DOHH2 (cell line): ENCODE measurements around the gene WWC1.

Experiments
- H3F3A ChIP-seq: fragments of 200-600 bp; sonication (generic), shearing (Covaris generic); 2 replicates; pipeline ENCODE4 v1.6.0; 2016; ENCODE audit warnings: antibody characterized with exemption, mild to moderate bottlenecking; ENCODE audit not compliant: control insufficient read depth, insufficient read depth
- H3K27ac ChIP-seq: fragments of 200-600 bp; sonication (generic); 2 replicates; pipeline ENCODE4 v1.5.1; 2014; ENCODE audit warnings: low read depth, mild to moderate bottlenecking, low read length, moderate library complexity
- H3K27me3 ChIP-seq: fragments of 200-600 bp; sonication (generic); 2 replicates; pipeline ENCODE4 v1.6.1; 2014; ENCODE audit warnings: mild to moderate bottlenecking, low read length, mixed read lengths; ENCODE audit not compliant: control insufficient read depth
- H3K36me3 ChIP-seq: fragments of 200-600 bp; sonication (generic); 2 replicates; pipeline ENCODE4 v1.6.1; 2014; ENCODE audit warnings: mild to moderate bottlenecking, low read length, moderate library complexity, mixed read lengths; ENCODE audit not compliant: control insufficient read depth
- H3K4me1 ChIP-seq: fragments of 200-600 bp; sonication (generic); 2 replicates; pipeline ENCODE4 v1.6.1; 2014; ENCODE audit warnings: mild to moderate bottlenecking, low read length, mixed read lengths; ENCODE audit not compliant: control insufficient read depth
- H3K4me2 ChIP-seq: fragments of 200-600 bp; sonication (generic); 2 replicates; pipeline ENCODE4 v1.6.0; 2014; ENCODE audit warnings: mild to moderate bottlenecking, low read length, moderate library complexity
- H3K4me3 ChIP-seq: fragments of 200-600 bp; sonication (generic); 2 replicates; pipeline ENCODE4 v1.5.1; 2014; ENCODE audit warnings: mild to moderate bottlenecking, low read length, mixed read lengths
- H3K79me2 ChIP-seq: fragments of 200-600 bp; sonication (generic); 2 replicates; pipeline ENCODE4 v1.6.1; 2014; ENCODE audit warnings: mild to moderate bottlenecking, low read length, mixed read lengths; ENCODE audit not compliant: control insufficient read depth
- H3K9me2 ChIP-seq: fragments of 200-600 bp; sonication (generic); replicated peaks from 2 replicates; pipeline ENCODE4 v1.6.1; 2014; ENCODE audit warnings: mild to moderate bottlenecking, low read length, mixed read lengths; ENCODE audit not compliant: control insufficient read depth
- H3K9me3 ChIP-seq: fragments of 200-600 bp; sonication (generic); 2 replicates; pipeline ENCODE4 v1.6.1; 2014; ENCODE audit warnings: antibody characterized with exemption, low read length, mixed read lengths; ENCODE audit not compliant: control insufficient read depth, insufficient read depth
- H4K20me1 ChIP-seq: fragments of 200-600 bp; sonication (generic); 2 replicates; pipeline ENCODE4 v1.6.0; 2014; ENCODE audit warnings: low read depth, mild to moderate bottlenecking, antibody characterized with exemption, low read length, moderate library complexity; ENCODE audit not compliant: control insufficient read depth, insufficient read depth
- EZH2phosphoT487 ChIP-seq: fragments of 200-600 bp; sonication (generic); IDR thresholded peaks from 2 replicates; pipeline ENCODE4 v1.6.1; 2017; ENCODE audit warnings: borderline replicate concordance, mild to moderate bottlenecking, antibody characterized with exemption, low read length, moderate library complexity, mixed read lengths
- TF ChIP-seq, protein P1 (sequence below): fragments of 200-600 bp; sonication (generic); IDR thresholded peaks from one replicate; pipeline ENCODE4 v1.5.1; 2014; ENCODE audit warnings: antibody characterized with exemption, mild to moderate bottlenecking, low read depth, low read length; ENCODE audit not compliant: poor library complexity, severe bottlenecking

WWC1 gene

DNA sequence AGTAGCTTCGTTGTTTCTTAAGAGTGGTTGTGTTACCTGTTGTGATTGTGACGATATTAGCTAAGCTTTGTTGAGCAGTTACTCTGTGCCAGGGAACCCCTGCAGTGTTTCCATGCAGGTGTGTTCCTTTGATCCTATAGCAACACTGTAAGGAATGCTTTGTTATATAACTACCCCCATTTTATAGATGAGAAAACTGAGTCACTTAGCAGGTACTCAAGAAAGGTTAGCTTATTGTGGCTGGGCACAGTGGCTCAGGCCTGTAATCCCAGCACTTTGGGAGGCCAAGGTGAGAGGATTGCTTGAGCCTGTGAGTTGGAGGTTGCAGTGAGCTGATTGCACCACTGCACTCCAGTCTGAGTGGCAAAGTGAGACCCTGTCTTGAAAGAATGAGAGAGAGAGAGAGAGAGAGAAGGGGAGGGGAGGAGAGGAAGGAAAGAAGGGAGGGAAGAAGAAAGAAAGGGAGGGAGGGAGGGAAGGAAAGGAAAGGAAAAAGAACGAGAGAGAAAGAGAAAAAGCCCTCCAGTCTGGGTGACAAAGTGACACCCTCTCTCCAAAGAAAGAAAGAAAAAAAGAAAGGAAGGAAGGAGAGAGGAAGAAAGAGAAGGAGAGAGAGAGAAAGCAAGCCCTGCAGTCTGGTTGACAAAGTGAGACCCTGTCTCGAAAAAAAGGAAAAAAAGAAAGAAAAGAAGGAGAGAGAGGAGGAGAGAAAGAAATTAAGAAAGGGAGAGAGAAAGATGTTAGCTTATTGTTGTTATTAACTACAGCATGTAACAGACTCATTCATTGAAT lies 109.2 kb downstream of the WWC1 start:
- H3K9me3 ChIP-seq, result no peaks in the 10 kb centered on the region
- no peaks in the 10 kb centered on the region for H3K9me2 ChIP-seq
- H3K4me2 ChIP-seq, result no peak overlapping the region
- TF ChIP-seq EZH2phosphoT487, result no peak
- TF ChIP-seq, protein P1, sequence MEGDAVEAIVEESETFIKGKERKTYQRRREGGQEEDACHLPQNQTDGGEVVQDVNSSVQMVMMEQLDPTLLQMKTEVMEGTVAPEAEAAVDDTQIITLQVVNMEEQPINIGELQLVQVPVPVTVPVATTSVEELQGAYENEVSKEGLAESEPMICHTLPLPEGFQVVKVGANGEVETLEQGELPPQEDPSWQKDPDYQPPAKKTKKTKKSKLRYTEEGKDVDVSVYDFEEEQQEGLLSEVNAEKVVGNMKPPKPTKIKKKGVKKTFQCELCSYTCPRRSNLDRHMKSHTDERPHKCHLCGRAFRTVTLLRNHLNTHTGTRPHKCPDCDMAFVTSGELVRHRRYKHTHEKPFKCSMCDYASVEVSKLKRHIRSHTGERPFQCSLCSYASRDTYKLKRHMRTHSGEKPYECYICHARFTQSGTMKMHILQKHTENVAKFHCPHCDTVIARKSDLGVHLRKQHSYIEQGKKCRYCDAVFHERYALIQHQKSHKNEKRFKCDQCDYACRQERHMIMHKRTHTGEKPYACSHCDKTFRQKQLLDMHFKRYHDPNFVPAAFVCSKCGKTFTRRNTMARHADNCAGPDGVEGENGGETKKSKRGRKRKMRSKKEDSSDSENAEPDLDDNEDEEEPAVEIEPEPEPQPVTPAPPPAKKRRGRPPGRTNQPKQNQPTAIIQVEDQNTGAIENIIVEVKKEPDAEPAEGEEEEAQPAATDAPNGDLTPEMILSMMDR, result no peak
- no peaks in the 10 kb centered on the region for H3K4me1 ChIP-seq
- H3K79me2 ChIP-seq, result no peaks in the 10 kb centered on the region
- H4K20me1 ChIP-seq, result no peaks in the 10 kb centered on the region
- H3K27ac ChIP-seq, result no peak overlapping the region
- H3K27me3 ChIP-seq, result no peaks in the 10 kb centered on the region
- no peaks in the 10 kb centered on the region for H3K36me3 ChIP-seq
- no peak overlapping the region for H3K4me3 ChIP-seq
- H3F3A ChIP-seq, result no peaks in the 10 kb centered on the region

DNA sequence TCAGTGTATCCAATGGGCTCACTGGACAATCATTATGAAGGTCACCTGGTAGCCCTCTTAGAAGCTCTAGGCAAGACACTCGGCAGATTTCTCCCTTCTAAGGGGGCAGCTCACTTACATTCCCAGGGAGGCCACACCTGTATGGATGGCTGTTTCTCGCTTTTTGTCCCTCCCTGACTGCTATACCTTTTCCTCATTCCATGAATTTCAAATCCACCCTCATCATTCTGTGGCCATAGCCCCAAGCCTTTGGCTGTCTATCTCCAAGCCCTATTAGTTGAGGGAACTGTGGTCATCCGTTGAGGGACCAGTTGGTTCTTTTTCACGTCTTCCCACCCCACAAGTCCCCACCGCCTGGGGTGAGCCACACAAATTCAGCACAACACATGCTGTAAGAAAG lies 109.8 kb downstream of the WWC1 start:
- H3F3A ChIP-seq, result no peaks in the 10 kb centered on the region
- H3K4me2 ChIP-seq, result no peak overlapping the region
- no peaks in the 10 kb centered on the region for H3K4me1 ChIP-seq
- no peak overlapping the region for H3K27ac ChIP-seq
- TF ChIP-seq, protein P1, result no peak
- TF ChIP-seq EZH2phosphoT487, result no peak
- no peaks in the 10 kb centered on the region for H3K9me3 ChIP-seq
- H3K9me2 ChIP-seq, result no peaks in the 10 kb centered on the region
- H4K20me1 ChIP-seq, result no peaks in the 10 kb centered on the region
- no peaks in the 10 kb centered on the region for H3K36me3 ChIP-seq
- H3K27me3 ChIP-seq, result no peaks in the 10 kb centered on the region
- no peaks in the 10 kb centered on the region for H3K79me2 ChIP-seq
- H3K4me3 ChIP-seq, result no peak overlapping the region

DNA sequence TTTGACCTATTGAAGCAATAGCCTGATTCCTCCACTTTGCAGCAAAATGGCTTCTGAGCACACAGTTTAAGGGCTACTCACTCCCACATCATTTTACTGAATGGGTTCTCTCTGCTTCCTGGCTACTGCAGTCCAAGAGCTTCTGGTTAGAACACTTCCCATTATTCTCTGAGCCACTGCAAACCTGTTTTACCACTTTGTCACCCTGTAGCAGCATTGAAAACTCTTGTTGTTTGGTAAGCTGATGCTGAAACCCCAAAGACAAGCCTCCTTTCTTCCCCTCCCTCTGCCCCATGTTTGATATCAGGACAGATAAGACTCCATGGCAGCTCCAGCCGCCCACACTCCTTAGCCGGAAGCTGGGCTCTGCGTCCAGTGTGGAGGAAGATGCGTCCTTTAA lies 110.4 kb downstream of the WWC1 start:
- no peaks in the 10 kb centered on the region for H3K79me2 ChIP-seq
- no peaks in the 10 kb centered on the region for H3K36me3 ChIP-seq
- no peak overlapping the region for H3K4me2 ChIP-seq
- no peak overlapping the region for H3K27ac ChIP-seq
- no peak overlapping the region for H3K4me3 ChIP-seq
- H3K27me3 ChIP-seq, result no peaks in the 10 kb centered on the region
- H3K9me3 ChIP-seq, result no peaks in the 10 kb centered on the region
- H3F3A ChIP-seq, result no peaks in the 10 kb centered on the region
- no peaks in the 10 kb centered on the region for H3K4me1 ChIP-seq
- TF ChIP-seq, protein P1, result no peak
- TF ChIP-seq EZH2phosphoT487, result no peak
- H3K9me2 ChIP-seq, result no peaks in the 10 kb centered on the region
- H4K20me1 ChIP-seq, result no peaks in the 10 kb centered on the region
